GM12878 (cell line): ENCODE results near the gene FGFR2. TPM values are rescaled to one million over a fixed set of nuclear protein-coding genes. Genes with fewer than 3 reads are reported as not detected.

Source experiments
- ATAC-seq: fragments of 200-7000 bp; cut with Tn5 transposase; 3 replicates; pipeline ENCODE4 v1.9.1; 2020; ENCODE audit warnings: mild to moderate bottlenecking, moderate library complexity
- BruUV-seq: library from RNA; stranded (reverse); fragments of 400-500 nt; replicated peaks from 2 replicates; lab custom pipeline; 2021; lab: Mats Ljungman, UMichigan
- CTCF ChIA-PET: fragments of 300-600 bp; sonication (Branson Sonifier 250); formaldehyde crosslinking; extraction: SDS; loops from one replicate; lab custom pipeline; 2021; ENCODE audit warnings: inconsistent platforms; lab: Yijun Ruan, JAX
- POLR2A ChIA-PET: fragments of 350-600 bp; formaldehyde crosslinking; extraction: SDS; loops from one replicate; lab custom pipeline; 2021; ENCODE audit warnings: inconsistent platforms; lab: Charles Lee
- RAD21 ChIA-PET: fragments of 300-600 bp; sonication (Branson Sonifier 250); formaldehyde crosslinking; loops from one replicate; lab custom pipeline; 2023; ENCODE audit warnings: antibody characterized with exemption; ENCODE audit not compliant: unreplicated experiment; lab: Charles Lee
- SMC1A ChIA-PET: fragments of 300-600 bp; sonication (Branson Sonifier 250); formaldehyde crosslinking; loops from one replicate; lab custom pipeline; 2023; ENCODE audit not compliant: unreplicated experiment, uncharacterized antibody; lab: Charles Lee
- DNase-seq: peaks from one replicate; pipeline ENCODE4 v3.0.0-alpha.2; 2011; ENCODE audit warnings: low read depth, low spot score
- FAIRE-seq: peaks from 3 replicates; lab custom pipeline; 2011; peaks lifted over from hg19 to GRCh38; lab: Jason Lieb, UNC
- H2AFZ ChIP-seq: 2 replicates; pipeline ENCODE4 v1.6.0; 2011; ENCODE audit warnings: low read depth, low read length, control low read depth; ENCODE audit not compliant: control insufficient read depth
- H3K27ac ChIP-seq: 2 replicates; pipeline ENCODE4 v1.5.1; 2011; ENCODE audit warnings: control low read depth; ENCODE audit not compliant: control insufficient read depth, insufficient read depth
- H3K27me3 ChIP-seq, 2 experiments: replicated peaks in 1 of 2; 2 replicates each; pipeline versions ENCODE4 v1.6.0 to v1.6.1; 2011; ENCODE audit warnings: low read length in 1 of 2; ENCODE audit not compliant: control insufficient read depth in 2 of 2, insufficient read depth in 2 of 2
- H3K36me3 ChIP-seq, 2 experiments: 2 replicates each; pipeline ENCODE4 v1.5.1; 2011; ENCODE audit warnings: low read length in 1 of 2; ENCODE audit not compliant: control insufficient read depth in 2 of 2, insufficient read depth in 2 of 2
- H3K4me1 ChIP-seq: 2 replicates; pipeline ENCODE4 v1.6.1; 2011; ENCODE audit warnings: mild to moderate bottlenecking, low read length, moderate library complexity, mixed read lengths; ENCODE audit not compliant: control insufficient read depth, insufficient read depth
- H3K4me2 ChIP-seq: 2 replicates; pipeline ENCODE4 v1.6.0; 2011; ENCODE audit warnings: control low read depth; ENCODE audit not compliant: control insufficient read depth, insufficient read depth
- H3K4me3 ChIP-seq: fragments of 200-600 bp; sonication (generic); 2 replicates; pipeline ENCODE4 v1.5.1; 2016
- H3K79me2 ChIP-seq: 2 replicates; pipeline ENCODE4 v1.6.0; 2011; ENCODE audit warnings: low read length; ENCODE audit not compliant: control insufficient read depth, insufficient read depth
- H3K9ac ChIP-seq: 2 replicates; pipeline ENCODE4 v1.8.0; 2011; ENCODE audit warnings: low read length, control low read depth, mixed read lengths; ENCODE audit not compliant: control insufficient read depth, insufficient read depth
- H3K9me3 ChIP-seq: replicated peaks from 3 replicates; pipeline ENCODE4 v1.5.1; 2011; ENCODE audit warnings: mild to moderate bottlenecking, low read length; ENCODE audit not compliant: control insufficient read depth, insufficient read depth
- H4K20me1 ChIP-seq: 2 replicates; pipeline ENCODE4 v1.6.0; 2011; ENCODE audit not compliant: control insufficient read depth, insufficient read depth
- ATF7 ChIP-seq: fragments of 450-650 bp; IDR thresholded peaks from 2 replicates; pipeline ENCODE4 v1.6.1; 2016; ENCODE audit warnings: low read depth, mild to moderate bottlenecking
- BRCA1 ChIP-seq: IDR thresholded peaks from 2 replicates; pipeline ENCODE4 v1.6.1; 2011; ENCODE audit warnings: low read depth, low read length, improper control_type of control experiment
- CBFB ChIP-seq: IDR thresholded peaks from 2 replicates; pipeline ENCODE4 v1.6.1; 2016; ENCODE audit warnings: antibody characterized with exemption, low read depth
- CBX5 ChIP-seq: sonication (generic); IDR thresholded peaks from 2 replicates; pipeline ENCODE4 v1.6.1; 2016; ENCODE audit warnings: low read depth, moderate library complexity, mild to moderate bottlenecking, inconsistent platforms
- CEBPZ ChIP-seq: fragments of 150-350 bp; IDR thresholded peaks from 2 replicates; pipeline ENCODE4 v1.6.1; 2016; ENCODE audit warnings: low read depth, low read length
- EZH2 ChIP-seq: IDR thresholded peaks from 2 replicates; pipeline ENCODE4 v1.6.1; 2012; ENCODE audit warnings: low read depth, mild to moderate bottlenecking, control low read depth, inconsistent platforms, low read length, borderline replicate concordance; ENCODE audit not compliant: control insufficient read depth
- FOXK2 ChIP-seq: fragments of 450-650 bp; IDR thresholded peaks from 2 replicates; pipeline ENCODE4 v1.6.1; 2017; ENCODE audit warnings: mild to moderate bottlenecking, moderate library complexity
- HDAC6 ChIP-seq: fragments of 200-600 bp; sonication (generic); IDR thresholded peaks from one replicate; pipeline ENCODE4 v1.8.0; 2017; ENCODE audit warnings: antibody characterized with exemption; ENCODE audit not compliant: unreplicated experiment
- MAX ChIP-seq: IDR thresholded peaks from 2 replicates; pipeline ENCODE4 v1.6.1; 2012; ENCODE audit warnings: low read depth, low read length, improper control_type of control experiment
- MEF2A ChIP-seq: IDR thresholded peaks from 2 replicates; pipeline ENCODE4 v1.6.1; 2011; ENCODE audit warnings: low read depth, mild to moderate bottlenecking, low read length, moderate library complexity; ENCODE audit not compliant: insufficient read depth
- MLLT1 ChIP-seq: fragments of 450-650 bp; IDR thresholded peaks from 2 replicates; pipeline ENCODE4 v1.6.1; 2016; ENCODE audit warnings: mild to moderate bottlenecking
- MTA3 ChIP-seq: IDR thresholded peaks from 2 replicates; pipeline ENCODE4 v1.6.1; 2012; ENCODE audit warnings: low read length, inconsistent platforms, borderline replicate concordance
- NR2F1 ChIP-seq: fragments of 450-650 bp; conservative IDR thresholded peaks from 2 replicates; pipeline ENCODE4 v1.6.1; 2017; ENCODE audit warnings: mild to moderate bottlenecking
- NRF1 ChIP-seq: conservative IDR thresholded peaks from 2 replicates; pipeline ENCODE4 v1.6.1; 2011; ENCODE audit warnings: mild to moderate bottlenecking, low read depth, low read length, improper control_type of control experiment
- RB1 ChIP-seq: fragments of 450-650 bp; formaldehyde crosslinking; IDR thresholded peaks from 2 replicates; pipeline ENCODE4 v1.6.1; 2017; ENCODE audit warnings: mild to moderate bottlenecking, borderline replicate concordance
- SMAD5 ChIP-seq: IDR thresholded peaks from 2 replicates; pipeline ENCODE4 v1.6.1; 2016; ENCODE audit warnings: antibody characterized with exemption, low read depth
- SP1 ChIP-seq: IDR thresholded peaks from one replicate; pipeline ENCODE4 v1.6.1; 2011; ENCODE audit warnings: low read depth, low read length
- STAT3 ChIP-seq: IDR thresholded peaks from 2 replicates; pipeline ENCODE4 v1.6.1; 2011; ENCODE audit warnings: low read depth, low read length, improper control_type of control experiment
- YY1 ChIP-seq: IDR thresholded peaks from 2 replicates; pipeline ENCODE4 v1.6.1; 2011; ENCODE audit warnings: low read depth, mild to moderate bottlenecking, low read length
- ZBED1 ChIP-seq: IDR thresholded peaks from 2 replicates; pipeline ENCODE4 v1.6.1; 2016; ENCODE audit warnings: borderline replicate concordance
- WGBS: methylation state at CpG from one replicate; pipeline ENCODE4 v1.1.6; 2016; ENCODE audit warnings: low lambda C conversion rate; ENCODE audit not compliant: insufficient replicate concordance, insufficient coverage; ENCODE audit errors: missing lambda C conversion rate; 5-methylcytosine and 5-hydroxymethylcytosine counted together
- in situ Hi-C: fragments of 300-500 bp; cut with MboI; formaldehyde crosslinking; loops from 9 replicates; pipeline ENCODE4 v1.14.3; 2018; ENCODE audit warnings: mixed read lengths
- intact Hi-C: fragments of 100-400 bp; cut with micrococcal nuclease; formaldehyde crosslinking; loops from one replicate; pipeline ENCODE4 v1.14.2; 2022; ENCODE audit not compliant: unreplicated experiment
- polyA plus RNA-seq, 11 experiments: library from polyadenylated mRNA; depleted of rRNA in 4 of 11; unstranded in 6 of 11; stranded (reverse) in 5 of 11; fragments of >200 nt; fragmentation: Nextera tagmentation in 4 of 11; fragmentation: Illumina TruSeq in 1 of 11; extraction: Ambion mirVana in 4 of 11; extraction: Trizol in 1 of 11; gene quantifications; 1 replicate in 1 of 11; 2 replicates in 10 of 11; pipeline versions ENCODE4 v1.2.1 to v1.2.3, GENCODE V29; 2011 to 2016; ENCODE audit warnings: inconsistent platforms in 2 of 11, missing spikeins in 2 of 11, low read depth in 1 of 11
- total RNA-seq, 4 experiments: library from RNA; depleted of rRNA in 3 of 4; stranded (reverse); fragments of >200 nt in 3 of 4; fragmentation: Illumina TruSeq in 1 of 4; extraction: Trizol in 1 of 4; gene quantifications; 2 replicates each; pipeline versions ENCODE4 v1.2.1 to v1.2.3, GENCODE V29; 2013 to 2021

FGFR2 gene
- total and polyA plus RNA-seq, 10 of the 15 experiments (the other 5 are each of a cell fraction or from before 2014, with no cell fraction given), result 0.04 to 0.15 TPM; not detected in 8

GRCh38 chr10:121469797-121470606 is 128.2 kb downstream of the FGFR2 start (continued):
- TF ChIP-seq MTA3, result no peak
- TF ChIP-seq RB1, result no peak
- no peak for TF ChIP-seq CBFB
- no peak for TF ChIP-seq SMAD5
- no peak for TF ChIP-seq EZH2
- TF ChIP-seq BRCA1, result no peak
- no peak for TF ChIP-seq YY1
- TF ChIP-seq NR2F1, result no peak
- TF ChIP-seq, all 136 proteins: peak for 0

- FAIRE-seq (no peak), DNase-seq (no peak), ATAC-seq (no peak)
- no peaks in the 10 kb centered on the region for H4K20me1 ChIP-seq
- BruUV-seq, result no TSS peak
- H3K79me2 ChIP-seq, result no peaks in the 10 kb centered on the region
- intact Hi-C loops (no loop called here), in situ Hi-C loops (no loop called here)
- H2AFZ ChIP-seq, result no peak overlapping the region
- H3K36me3 ChIP-seq, result no peaks in the 10 kb centered on the region
- ChIA-PET POLR2A (no interaction called here), SMC1A (interaction anchor here (1.0 kb wide), 1 partner anchor 20 kb away, joined by 3 read pairs; no protein-coding TSS in a partner anchor), RAD21 (interaction anchor here (1.2 kb wide), 1 partner anchor 20 kb away, joined by 5 read pairs; no protein-coding TSS in a partner anchor), CTCF (no interaction called here)
- no peak overlapping the region for H3K9ac ChIP-seq
- H3K27ac ChIP-seq, result no peak overlapping the region
- no peaks in the 10 kb centered on the region for H3K9me3 ChIP-seq
- H3K4me2 ChIP-seq, result no peak overlapping the region
- no peak overlapping the region for H3K4me3 ChIP-seq
- no peaks in the 10 kb centered on the region for H3K4me1 ChIP-seq
- H3K27me3 ChIP-seq, result no peaks in the 10 kb centered on the region; a peak in 1 of 4 replicates
- WGBS, result 17% methylated on average over 8 of the region's 8 CpGs
- TF ChIP-seq ZBED1, result no peak
- TF ChIP-seq HDAC6, result no peak
- TF ChIP-seq MEF2A, result no peak
- no peak for TF ChIP-seq MAX
- TF ChIP-seq MLLT1, result no peak
- TF ChIP-seq CEBPZ, result no peak
- TF ChIP-seq NRF1, result no peak
- TF ChIP-seq STAT3, result no peak
- no peak for TF ChIP-seq ATF7
- no peak for TF ChIP-seq SP1
- no peak for TF ChIP-seq CBX5
- TF ChIP-seq FOXK2, result no peak
Observed at GRCh38 chr10:121468726-121469125, 129.5 kb downstream of the FGFR2 start.
